Mononuclear cell (primary cell): ENCODE measurements around the gene CFAP74. TPM values are rescaled to one million over a fixed set of nuclear protein-coding genes. Genes with fewer than 3 reads are reported as not detected.

Experiments used
- H3K27me3 ChIP-seq: 2 replicates; pipeline ENCODE4 v1.6.0; 2011; ENCODE audit warnings: low read length, control low read depth; ENCODE audit not compliant: insufficient read depth
- H3K4me1 ChIP-seq: 2 replicates; pipeline ENCODE4 v1.5.1; 2011; ENCODE audit warnings: mild to moderate bottlenecking, low read length, control low read depth; ENCODE audit not compliant: insufficient read depth
- H3K4me3 ChIP-seq: 2 replicates; pipeline ENCODE4 v1.5.1; 2011; ENCODE audit warnings: mild to moderate bottlenecking, low read length, moderate library complexity
- H3K9me3 ChIP-seq: 2 replicates; pipeline ENCODE4 v1.5.1; 2011; ENCODE audit warnings: low read depth, mild to moderate bottlenecking, control low read depth, low read length
- total RNA-seq: library from RNA; depleted of rRNA; stranded (reverse); fragments of >200 nt; gene quantifications from one replicate; pipeline ENCODE4 v1.2.3, GENCODE V29; 2012

Gene CFAP74
- total RNA-seq, 1 donor: under 0.01 TPM

GRCh38 chr1:2031546-2032540 lies 28.3 kb upstream of the CFAP74 start:
- no peaks in the 10 kb centered on the region for H3K9me3 ChIP-seq
- no peak overlapping the region for H3K4me3 ChIP-seq
- no peaks in the 10 kb centered on the region for H3K4me1 ChIP-seq
- H3K27me3 ChIP-seq: no peaks in the 10 kb centered on the region

GRCh38 chr1:2030076-2030871 lies 26.7 kb upstream of the CFAP74 start:
- no peak overlapping the region for H3K4me3 ChIP-seq
- H3K27me3 ChIP-seq: no peaks in the 10 kb centered on the region
- H3K4me1 ChIP-seq: no peaks in the 10 kb centered on the region
- H3K9me3 ChIP-seq: no peaks in the 10 kb centered on the region

GRCh38 chr1:2029561-2029960 lies 26.0 kb upstream of the CFAP74 start:
- no peak overlapping the region for H3K4me3 ChIP-seq
- H3K4me1 ChIP-seq: no peaks in the 10 kb centered on the region
- no peaks in the 10 kb centered on the region for H3K9me3 ChIP-seq
- H3K27me3 ChIP-seq: no peaks in the 10 kb centered on the region

- H3K4me1 ChIP-seq: no peaks in the 10 kb centered on the region
- H3K9me3 ChIP-seq: no peaks in the 10 kb centered on the region
- H3K4me3 ChIP-seq: no peak overlapping the region
- H3K27me3 ChIP-seq: no peaks in the 10 kb centered on the region
Measured at GRCh38 chr1:2028870-2029560, 25.4 kb upstream of the CFAP74 start.

GRCh38 chr1:2027961-2028583 lies 24.5 kb upstream of the CFAP74 start:
- H3K9me3 ChIP-seq: no peaks in the 10 kb centered on the region
- H3K4me3 ChIP-seq: no peak overlapping the region
- H3K27me3 ChIP-seq: no peaks in the 10 kb centered on the region
- no peaks in the 10 kb centered on the region for H3K4me1 ChIP-seq

GRCh38 chr1:2025491-2025981 lies 21.9 kb upstream of the CFAP74 start:
- peaks cover 1% of the 10 kb centered on the region for H3K27me3 ChIP-seq
- no peaks in the 10 kb centered on the region for H3K4me1 ChIP-seq
- no peaks in the 10 kb centered on the region for H3K9me3 ChIP-seq
- no peak overlapping the region for H3K4me3 ChIP-seq

- peaks cover 8% of the 10 kb centered on the region for H3K27me3 ChIP-seq
- no peak overlapping the region for H3K4me3 ChIP-seq
- H3K9me3 ChIP-seq: no peaks in the 10 kb centered on the region
- H3K4me1 ChIP-seq: peaks cover under 1% of the 10 kb centered on the region
Measured at GRCh38 chr1:2024887-2025286, 21.3 kb upstream of the CFAP74 start.

GRCh38 chr1:2024451-2024850 lies 20.9 kb upstream of the CFAP74 start:
- peaks cover 11% of the 10 kb centered on the region for H3K27me3 ChIP-seq
- H3K4me1 ChIP-seq: peaks cover 4% of the 10 kb centered on the region
- H3K9me3 ChIP-seq: no peaks in the 10 kb centered on the region

GRCh38 chr1:2023187-2023586 lies 19.6 kb upstream of the CFAP74 start:
- no peak overlapping the region for H3K4me3 ChIP-seq
- H3K27me3 ChIP-seq: peaks cover 15% of the 10 kb centered on the region
- H3K4me1 ChIP-seq: peaks cover 4% of the 10 kb centered on the region
- H3K9me3 ChIP-seq: no peaks in the 10 kb centered on the region

More at GRCh38 chr1:2024451-2024850, 20.9 kb upstream of the CFAP74 start:
- no peak overlapping the region for H3K4me3 ChIP-seq

- Histone ChIP-seq H3K4me1 (peaks cover 4% of the 10 kb centered on the region), H3K9me3 (no peaks in the 10 kb centered on the region), H3K27me3 (peaks cover 23% of the 10 kb centered on the region), H3K4me3 (no peak overlapping the region)
Measured at GRCh38 chr1:2022063-2022770, 18.6 kb upstream of the CFAP74 start.

- Histone ChIP-seq H3K4me3 (no peak overlapping the region), H3K27me3 (peaks cover 23% of the 10 kb centered on the region), H3K9me3 (no peaks in the 10 kb centered on the region), H3K4me1 (peaks cover 4% of the 10 kb centered on the region)
Measured at GRCh38 chr1:2021550-2021949, 18.0 kb upstream of the CFAP74 start.

- Histone ChIP-seq H3K4me1 (peaks cover 4% of the 10 kb centered on the region), H3K4me3 (no peak overlapping the region), H3K27me3 (peaks cover 23% of the 10 kb centered on the region), H3K9me3 (no peaks in the 10 kb centered on the region)
Measured at GRCh38 chr1:2020310-2020655, 16.7 kb upstream of the CFAP74 start.

GRCh38 chr1:2019571-2020309 lies 16.2 kb upstream of the CFAP74 start:
- H3K4me1 ChIP-seq: peaks cover 4% of the 10 kb centered on the region
- peaks cover 23% of the 10 kb centered on the region for H3K27me3 ChIP-seq
- H3K4me3 ChIP-seq: no peak overlapping the region
- no peaks in the 10 kb centered on the region for H3K9me3 ChIP-seq
